ENCODE results near the gene POMGNT2. TPM values are rescaled to one million over a fixed set of nuclear protein-coding genes. Genes with fewer than 3 reads are reported as not detected.

POMGNT2 gene
- total RNA-seq, 1 experiment from 2014 or later = 45.7 TPM

DNA sequence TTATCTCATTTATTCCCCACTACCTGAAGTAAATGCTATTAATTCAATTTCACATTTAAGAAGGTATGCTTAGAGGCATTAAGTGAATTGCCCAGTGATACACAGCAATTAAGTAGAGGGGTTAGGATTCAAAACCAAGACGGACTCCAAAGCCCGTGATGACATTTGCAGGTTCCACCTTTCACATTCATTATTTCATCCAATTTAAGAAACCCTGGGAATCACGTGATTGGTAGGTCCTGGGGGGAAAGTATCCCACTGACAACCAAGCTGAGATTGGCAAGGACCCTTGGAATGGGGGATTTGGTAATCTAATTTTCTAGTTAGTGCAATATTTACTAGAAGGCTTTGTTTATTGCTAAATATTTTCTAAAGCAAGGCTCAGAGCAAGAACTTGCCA, 1.8 kb downstream of the POMGNT2 start:
- peak overlapping the region; percentile 89 for H3K4me2 ChIP-seq (ENCODE audit: low read length)
- TF ChIP-seq, protein P1, sequence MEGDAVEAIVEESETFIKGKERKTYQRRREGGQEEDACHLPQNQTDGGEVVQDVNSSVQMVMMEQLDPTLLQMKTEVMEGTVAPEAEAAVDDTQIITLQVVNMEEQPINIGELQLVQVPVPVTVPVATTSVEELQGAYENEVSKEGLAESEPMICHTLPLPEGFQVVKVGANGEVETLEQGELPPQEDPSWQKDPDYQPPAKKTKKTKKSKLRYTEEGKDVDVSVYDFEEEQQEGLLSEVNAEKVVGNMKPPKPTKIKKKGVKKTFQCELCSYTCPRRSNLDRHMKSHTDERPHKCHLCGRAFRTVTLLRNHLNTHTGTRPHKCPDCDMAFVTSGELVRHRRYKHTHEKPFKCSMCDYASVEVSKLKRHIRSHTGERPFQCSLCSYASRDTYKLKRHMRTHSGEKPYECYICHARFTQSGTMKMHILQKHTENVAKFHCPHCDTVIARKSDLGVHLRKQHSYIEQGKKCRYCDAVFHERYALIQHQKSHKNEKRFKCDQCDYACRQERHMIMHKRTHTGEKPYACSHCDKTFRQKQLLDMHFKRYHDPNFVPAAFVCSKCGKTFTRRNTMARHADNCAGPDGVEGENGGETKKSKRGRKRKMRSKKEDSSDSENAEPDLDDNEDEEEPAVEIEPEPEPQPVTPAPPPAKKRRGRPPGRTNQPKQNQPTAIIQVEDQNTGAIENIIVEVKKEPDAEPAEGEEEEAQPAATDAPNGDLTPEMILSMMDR (conservative IDR thresholded peaks at IDR 0.05; ENCODE audit: low read depth, low read length) = no peak
- no peak for TF ChIP-seq EZH2phosphoT487 (IDR thresholded peaks at IDR 0.05; ENCODE audit: borderline replicate concordance, low read length)
- no peak for TF ChIP-seq EZH2 (IDR thresholded peaks at IDR 0.05; ENCODE audit: low read length, unreplicated experiment)
- H3K9me2 ChIP-seq (replicated peaks; ENCODE audit: low read length) = no peaks in the 10 kb centered on the region
- H3K27me3 ChIP-seq (ENCODE audit: low read length) = no peaks in the 10 kb centered on the region
- H4K20me1 ChIP-seq (ENCODE audit: low read length) = no peaks in the 10 kb centered on the region
- CTCF ChIA-PET = no interaction called here
- H3K9ac ChIP-seq (ENCODE audit: low read length) = no peak overlapping the region
- no peak overlapping the region for H2AFZ ChIP-seq (ENCODE audit: low read length)
- BruUV-seq (replicated peaks) = no TSS peak
- peaks cover 56% of the 10 kb centered on the region for H3K79me2 ChIP-seq (ENCODE audit: low read length)
- H3K4me1 ChIP-seq (ENCODE audit: insufficient read depth, low read length) = peaks cover 14% of the 10 kb centered on the region
- no peak overlapping the region for H3K27ac ChIP-seq (ENCODE audit: low read length)
- H3K36me3 ChIP-seq (ENCODE audit: low read depth, low read length) = no peaks in the 10 kb centered on the region
- no peak for ATAC-seq
- no peaks in the 10 kb centered on the region for H3F3A ChIP-seq (ENCODE audit: low read length, unreplicated experiment)
- peak overlapping the region; percentile 91; the same call in 1 of the 2 replicates for H3K4me3 ChIP-seq (ENCODE audit: low read length)
- no peaks in the 10 kb centered on the region for H3K9me3 ChIP-seq (ENCODE audit: low read length)
- POLR2A ChIA-PET (ENCODE audit: unreplicated experiment) = no interaction called here
- intact Hi-C loops (cut with micrococcal nuclease) = no loop called here
- no peak for DNase-seq

DNA sequence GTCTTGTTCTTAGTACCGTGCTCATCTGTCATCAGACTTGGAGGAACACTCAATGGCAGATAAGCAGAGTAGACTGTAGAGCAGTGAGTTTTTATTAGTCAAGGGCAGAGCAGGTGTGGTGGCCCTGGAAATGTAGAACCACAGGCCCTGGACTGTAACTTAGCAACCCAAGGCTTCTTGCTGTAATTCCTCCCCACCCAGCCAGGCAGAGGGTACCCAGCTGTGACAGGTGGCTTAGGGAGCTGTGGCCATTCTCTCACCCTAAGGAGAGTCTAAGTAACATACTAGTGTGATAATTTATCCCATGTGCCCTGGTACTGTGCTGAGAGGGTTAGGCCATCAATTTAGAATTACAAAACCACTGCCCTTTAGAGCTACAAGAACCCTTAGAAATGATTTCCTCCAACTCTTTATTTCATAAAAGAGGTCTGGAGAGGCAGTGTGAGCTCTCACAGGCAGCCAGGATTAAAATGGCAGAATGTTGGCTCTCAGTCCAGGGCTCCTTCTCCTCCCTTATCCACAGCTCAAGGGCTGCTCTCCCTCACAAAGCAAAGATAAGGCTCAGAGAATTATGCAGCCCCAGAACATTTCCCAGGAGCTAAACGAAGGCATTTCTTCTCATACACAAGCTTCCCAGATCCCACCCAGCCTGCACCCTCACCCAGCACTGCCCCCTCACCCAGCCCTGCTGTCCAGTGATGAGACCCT, 3.0 kb downstream of the POMGNT2 start:
- Histone ChIP-seq H3K27me3 (ENCODE audit: low read length) (no peaks in the 10 kb centered on the region), H3K9me2 (replicated peaks; ENCODE audit: low read length) (no peaks in the 10 kb centered on the region), H3K4me2 (ENCODE audit: low read length) (no peak overlapping the region), H3K4me1 (ENCODE audit: insufficient read depth, low read length) (peaks cover 14% of the 10 kb centered on the region), H3F3A (ENCODE audit: low read length, unreplicated experiment) (no peaks in the 10 kb centered on the region), H3K27ac (ENCODE audit: low read length) (no peak overlapping the region), H4K20me1 (ENCODE audit: low read length) (no peaks in the 10 kb centered on the region), H3K36me3 (ENCODE audit: low read depth, low read length) (no peaks in the 10 kb centered on the region), H3K4me3 (ENCODE audit: low read length) (no peak overlapping the region), H3K79me2 (ENCODE audit: low read length) (peaks cover 57% of the 10 kb centered on the region), H3K9me3 (ENCODE audit: low read length) (no peaks in the 10 kb centered on the region), H2AFZ (ENCODE audit: low read length) (no peak overlapping the region), H3K9ac (ENCODE audit: low read length) (no peak overlapping the region)
- ChIA-PET POLR2A (ENCODE audit: unreplicated experiment) (no interaction called here), CTCF (no interaction called here)
- ATAC-seq (no peak), DNase-seq (no peak)
- TF ChIP-seq EZH2 (IDR thresholded peaks at IDR 0.05; ENCODE audit: low read length, unreplicated experiment) (no peak), EZH2phosphoT487 (IDR thresholded peaks at IDR 0.05; ENCODE audit: borderline replicate concordance, low read length) (no peak)
- TF ChIP-seq, protein P1 (conservative IDR thresholded peaks at IDR 0.05; ENCODE audit: low read depth, low read length) = no peak
- intact Hi-C loops (cut with micrococcal nuclease) = no loop called here
- BruUV-seq (replicated peaks) = no TSS peak

DNA sequence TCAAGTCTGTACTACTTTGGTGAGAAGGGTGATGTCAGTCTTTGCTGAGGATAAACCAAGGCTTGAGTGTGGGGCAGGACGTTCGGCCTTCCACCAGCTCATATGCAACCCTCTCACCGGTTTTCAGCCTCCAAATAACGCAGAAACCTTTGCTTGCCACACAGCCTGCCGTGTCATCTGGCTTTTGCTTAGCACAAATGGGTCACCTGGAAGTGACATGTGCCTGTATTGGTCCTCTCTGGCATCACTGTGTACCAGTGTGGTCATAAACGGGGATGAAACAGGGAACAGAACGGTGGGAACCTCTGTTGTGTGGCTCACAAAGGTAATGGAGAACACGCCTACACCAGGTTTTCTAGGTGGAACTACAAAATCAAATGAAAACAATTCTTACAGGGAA, 7.1 kb downstream of the POMGNT2 start:
- Histone ChIP-seq H3K9ac (ENCODE audit: low read length) (no peak overlapping the region), H3K9me3 (ENCODE audit: low read length) (no peaks in the 10 kb centered on the region)

More for the DNA sequence above, 7.1 kb downstream of the POMGNT2 start:
- TF ChIP-seq, protein P1 (conservative IDR thresholded peaks at IDR 0.05; ENCODE audit: low read depth, low read length) = no peak
- TF ChIP-seq EZH2phosphoT487 (IDR thresholded peaks at IDR 0.05; ENCODE audit: borderline replicate concordance, low read length) = no peak
- ATAC-seq (no peak), DNase-seq (no peak)
- ChIA-PET POLR2A (ENCODE audit: unreplicated experiment) (no interaction called here), CTCF (no interaction called here)
- H3K27me3 ChIP-seq (ENCODE audit: low read length) = no peaks in the 10 kb centered on the region
- H3F3A ChIP-seq (ENCODE audit: low read length, unreplicated experiment) = no peaks in the 10 kb centered on the region
- no peak overlapping the region for H3K4me3 ChIP-seq (ENCODE audit: low read length)
- no peak overlapping the region for H3K27ac ChIP-seq (ENCODE audit: low read length)
- H3K9me2 ChIP-seq (replicated peaks; ENCODE audit: low read length) = no peaks in the 10 kb centered on the region
- intact Hi-C loops (cut with micrococcal nuclease) = no loop called here
- H4K20me1 ChIP-seq (ENCODE audit: low read length) = no peaks in the 10 kb centered on the region
- H3K36me3 ChIP-seq (ENCODE audit: low read depth, low read length) = no peaks in the 10 kb centered on the region
- H3K4me1 ChIP-seq (ENCODE audit: insufficient read depth, low read length) = no peaks in the 10 kb centered on the region
- no peak overlapping the region for H3K4me2 ChIP-seq (ENCODE audit: low read length)
- H2AFZ ChIP-seq (ENCODE audit: low read length) = no peak overlapping the region
- BruUV-seq (replicated peaks) = no TSS peak
- peaks cover 41% of the 10 kb centered on the region for H3K79me2 ChIP-seq (ENCODE audit: low read length)

All from PC-3 (cell line).